Peyer's patch (tissue), 4 donors: ENCODE results near the gene GMPS.
"Not testable (repeated sequence)": the region's sequence is repeated elsewhere in the genome, so short reads cannot be mapped to it uniquely, and the experiment has no call there.

Experiments
- CTCF ChIP-seq, 6 experiments: fragments of 450-650 bp in 4 of 6; fragments of 200-600 bp in 2 of 6; sonication (generic) in 1 of 6; IDR thresholded peaks; one replicate each; pipeline ENCODE4 v1.5.1; 2017 to 2019; ENCODE audit warnings: antibody characterized with exemption in 6 of 6, mild to moderate bottlenecking in 3 of 6, moderate library complexity in 1 of 6
- POLR2A ChIP-seq, 2 donors: fragments of 450-650 bp; IDR thresholded peaks; one replicate each; pipeline ENCODE4 v1.5.1; 2017; ENCODE audit warnings: antibody characterized with exemption in 2 of 2, mild to moderate bottlenecking in 2 of 2, moderate library complexity in 2 of 2

- not testable (repeated sequence) for TF ChIP-seq CTCF, POLR2A (IDR thresholded peaks at IDR 0.05)
Measured at GRCh38 chr3:155849404-155849803, 21.0 kb upstream of the GMPS start.
